Stimulated activated naive CD4-positive, alpha-beta T cell (primary cell): ENCODE measurements around the gene PRPSAP1.
A peak's percentile ranks its signal among the peaks of the same experiment; 100 is the strongest.

Experiments
- DNase-seq, 6 experiments: peaks; one replicate each; lab custom pipeline; 2025; lab: John Stamatoyannopoulos, UW

The PRPSAP1 gene

GRCh38 chr17:76353599-76354316 is at the start of gene PRPSAP1:
PRPSAP1 (minus strand) TSS chr17:76353916; CDS start chr17:76353703, 213 bp downstream.
- peak; percentile 55 to 97 (median 88) for DNase-seq

- no peak for DNase-seq
Measured at GRCh38 chr17:76402711-76403110, 49.0 kb upstream of the PRPSAP1 start.

- DNase-seq = no peak
Measured at GRCh38 chr17:76399175-76400172, 45.8 kb upstream of the PRPSAP1 start.

- no peak for DNase-seq
Measured at GRCh38 chr17:76398523-76399174, 44.9 kb upstream of the PRPSAP1 start.

GRCh38 chr17:76397687-76398522 is 44.2 kb upstream of the PRPSAP1 start:
- DNase-seq = peak; percentile 40 to 84 (median 77)

GRCh38 chr17:76397184-76397583 is 43.5 kb upstream of the PRPSAP1 start:
- DNase-seq = no peak

GRCh38 chr17:76395980-76396379 is 42.3 kb upstream of the PRPSAP1 start:
- DNase-seq = no peak

GRCh38 chr17:76394166-76394565 is 40.5 kb upstream of the PRPSAP1 start:
- no peak for DNase-seq

- no peak for DNase-seq
Measured at GRCh38 chr17:76391200-76391715, 37.5 kb upstream of the PRPSAP1 start.

GRCh38 chr17:76390003-76390421 is 36.3 kb upstream of the PRPSAP1 start:
- no peak for DNase-seq

GRCh38 chr17:76388966-76389888 is 35.5 kb upstream of the PRPSAP1 start:
- DNase-seq = no peak

GRCh38 chr17:76386966-76387765 is 33.5 kb upstream of the PRPSAP1 start:
- no peak for DNase-seq

GRCh38 chr17:76385892-76386786 is 32.4 kb upstream of the PRPSAP1 start:
- peak; percentile 57 to 83 (median 73) for DNase-seq

GRCh38 chr17:76384987-76385891 is 31.5 kb upstream of the PRPSAP1 start:
- peak in 2 of 6 experiments; percentile 19 to 35 for DNase-seq

- peak in 5 of 6 experiments; percentile 10 to 67 (median 44) for DNase-seq
Measured at GRCh38 chr17:76384222-76384986, 30.7 kb upstream of the PRPSAP1 start, which contains the start of gene SPHK1. SPHK1 (plus strand) TSS chr17:76384609; CDS start chr17:76385645, 1,036 bp downstream.
